ENCODE results near the gene HAPLN3. TPM values are rescaled to one million over a fixed set of nuclear protein-coding genes. Genes with fewer than 3 reads are reported as not detected.

Gene HAPLN3
- total RNA-seq, 4 donors from 2014 or later, result 3.0 to 10.5 (median 6.7) TPM

DNA sequence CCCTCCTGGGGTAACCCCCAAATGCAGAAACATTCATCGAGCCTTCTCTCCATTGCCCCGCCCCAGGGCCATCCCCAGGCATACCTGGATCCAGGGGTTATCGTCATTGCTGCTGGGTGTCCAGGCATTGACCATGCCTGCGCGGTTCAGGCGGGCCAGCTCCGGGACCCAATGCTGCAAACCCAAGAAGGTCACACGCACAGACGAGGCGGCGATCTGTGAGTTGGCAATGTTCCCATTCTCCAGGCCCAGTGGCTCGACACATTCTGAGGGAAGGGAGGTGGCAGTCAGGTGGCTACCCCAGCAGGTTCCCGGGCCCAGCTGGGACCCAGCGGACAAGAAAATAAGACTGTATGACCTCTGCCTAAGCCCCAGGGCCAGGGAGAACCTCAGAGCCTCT, 11.8 kb upstream of the HAPLN3 start:
- Histone ChIP-seq H3K4me1 (peaks cover 0 to 70% (median 40%) of the 10 kb centered on the region in 3 donors), H3K9me3 (no peaks in the 10 kb centered on the region), H3K27me3 (no peaks in the 10 kb centered on the region), H3K27ac (no peak overlapping the region), H3K4me3 (no peak overlapping the region), H3K36me3 (peaks cover 0 to 78% of the 10 kb centered on the region in 2 donors)
- 100% methylated on average over 2 of the region's 14 CpGs; no CpG with 5 or more reads in 1 of the 2 donors for WGBS, 2 donors (ENCODE audit: low coverage in 1 of 2)
- TF ChIP-seq EP300 (IDR thresholded peaks at IDR 0.05) (no peak), POLR2AphosphoS5 (IDR thresholded peaks at IDR 0.05) (no peak), CTCF (IDR thresholded peaks at IDR 0.05) (no peak), POLR2A (IDR thresholded peaks at IDR 0.05) (no peak)
- ATAC-seq, result no peak

DNA sequence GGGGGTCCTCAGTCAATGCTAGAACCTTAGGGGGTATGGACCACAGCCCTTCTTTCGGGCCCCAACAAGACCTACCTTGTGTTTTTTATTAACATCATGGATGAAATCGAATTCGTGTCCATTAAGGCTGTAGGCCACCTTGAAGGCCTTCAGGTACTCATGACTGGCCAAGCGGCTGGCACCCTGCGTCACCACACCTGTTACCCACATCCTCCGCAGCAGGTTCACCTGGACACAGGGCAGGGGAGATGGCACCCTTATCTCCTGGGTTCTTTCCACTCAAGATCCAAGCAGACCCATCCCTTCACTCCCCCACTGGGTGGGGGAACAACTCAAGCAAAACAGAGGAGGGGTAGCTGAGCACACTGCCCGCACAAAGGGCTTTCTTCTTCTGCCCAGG, 11.2 kb upstream of the HAPLN3 start:
- no peak for TF ChIP-seq CTCF (IDR thresholded peaks at IDR 0.05)
- TF ChIP-seq POLR2AphosphoS5 (IDR thresholded peaks at IDR 0.05), result no peak
- no peak for TF ChIP-seq POLR2A (IDR thresholded peaks at IDR 0.05)
- no peak for TF ChIP-seq EP300 (IDR thresholded peaks at IDR 0.05)
- no peak overlapping the region for H3K4me3 ChIP-seq
- no peaks in the 10 kb centered on the region for H3K9me3 ChIP-seq
- ATAC-seq, result no peak
- peaks cover 0 to 84% of the 10 kb centered on the region in 2 donors for H3K36me3 ChIP-seq
- no peak overlapping the region for H3K27ac ChIP-seq
- no peaks in the 10 kb centered on the region for H3K27me3 ChIP-seq
- WGBS, 2 donors (ENCODE audit: low coverage in 1 of 2), result 98% methylated on average over 5 of the region's 7 CpGs; no CpG with 5 or more reads in 1 of the 2 donors
- H3K4me1 ChIP-seq, result peaks cover 0 to 64% (median 36%) of the 10 kb centered on the region in 3 donors

DNA sequence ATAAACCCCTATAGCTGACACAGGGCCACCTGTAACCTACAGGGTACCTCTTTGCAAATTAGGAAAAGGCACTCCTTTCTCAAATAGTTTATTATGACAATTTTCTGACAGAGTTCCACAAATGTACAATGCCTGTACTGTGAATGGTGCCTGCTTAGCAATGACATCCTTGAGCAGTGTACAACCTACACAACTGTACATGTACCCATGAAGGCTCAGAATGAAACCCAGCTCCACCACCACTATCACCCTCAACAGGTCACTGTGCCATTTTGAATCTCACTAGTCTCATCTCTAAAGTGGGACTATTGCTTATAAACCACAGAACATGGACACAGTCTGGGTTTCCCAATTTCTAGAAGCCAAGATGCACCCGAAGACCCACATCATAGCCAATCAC, 10.8 kb upstream of the HAPLN3 start:
- 100% methylated on average over 1 of the region's 1 CpG; no CpG with 5 or more reads in 1 of the 2 donors for WGBS, 2 donors (ENCODE audit: low coverage in 1 of 2)
- Histone ChIP-seq H3K36me3 (peaks cover 0 to 88% of the 10 kb centered on the region in 2 donors), H3K4me1 (peaks cover 0 to 60% (median 32%) of the 10 kb centered on the region in 3 donors), H3K4me3 (no peak overlapping the region), H3K27ac (peak overlapping the region in 1 of 4 donors; percentile 49), H3K27me3 (no peaks in the 10 kb centered on the region), H3K9me3 (no peaks in the 10 kb centered on the region)
- TF ChIP-seq EP300 (IDR thresholded peaks at IDR 0.05) (no peak), POLR2A (IDR thresholded peaks at IDR 0.05) (no peak), POLR2AphosphoS5 (IDR thresholded peaks at IDR 0.05) (no peak), CTCF (IDR thresholded peaks at IDR 0.05) (no peak)
- ATAC-seq, result no peak

DNA sequence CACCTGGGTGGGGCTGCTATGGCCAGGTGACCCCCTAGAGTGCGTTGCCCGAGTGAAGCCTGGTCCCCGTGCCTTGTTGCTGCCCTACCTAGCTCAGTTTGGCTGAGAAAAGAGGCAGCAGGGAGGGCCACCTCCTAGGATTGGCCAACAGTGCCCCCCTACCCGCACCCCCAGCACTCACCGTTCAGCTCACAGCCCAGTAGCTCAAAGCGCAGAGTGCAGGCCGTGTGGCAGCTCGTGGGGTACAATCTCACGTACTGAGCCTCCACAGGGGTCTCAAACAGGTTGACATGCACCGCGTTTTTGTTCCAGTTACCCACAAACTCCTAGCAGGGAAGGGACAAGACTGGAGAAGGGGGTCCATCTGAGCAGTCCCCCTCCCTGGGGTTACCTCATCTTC, 10.2 kb upstream of the HAPLN3 start:
- Histone ChIP-seq H3K36me3 (peaks cover 0 to 91% of the 10 kb centered on the region in 2 donors), H3K27ac (peak overlapping the region in 3 of 4 donors; percentile 44 to 49 (median 48)), H3K27me3 (no peaks in the 10 kb centered on the region), H3K4me1 (peaks cover 0 to 54% (median 29%) of the 10 kb centered on the region in 3 donors), H3K9me3 (no peaks in the 10 kb centered on the region), H3K4me3 (no peak overlapping the region)
- ATAC-seq, result no peak
- TF ChIP-seq POLR2AphosphoS5 (IDR thresholded peaks at IDR 0.05) (no peak), POLR2A (IDR thresholded peaks at IDR 0.05) (no peak), CTCF (IDR thresholded peaks at IDR 0.05) (no peak), EP300 (IDR thresholded peaks at IDR 0.05) (no peak)
- WGBS, 2 donors (ENCODE audit: low coverage in 1 of 2), result no CpG with 5 or more reads among the region's 11 CpGs

- ATAC-seq, result peak; percentile 80
- no peaks in the 10 kb centered on the region for H3K27me3 ChIP-seq
- peaks cover 0 to 46% (median 22%) of the 10 kb centered on the region in 3 donors for H3K4me1 ChIP-seq
- peak overlapping the region in 3 of 4 donors; percentile 44 to 49 (median 48) for H3K27ac ChIP-seq
- peaks cover 0 to 91% of the 10 kb centered on the region in 2 donors for H3K36me3 ChIP-seq
- WGBS, 2 donors (ENCODE audit: low coverage in 1 of 2), result 6 to 16% methylated on average over 7 to 9 of the region's 10 CpGs
- TF ChIP-seq POLR2AphosphoS5 (IDR thresholded peaks at IDR 0.05) (peak; percentile 35), EP300 (IDR thresholded peaks at IDR 0.05) (no peak), POLR2A (IDR thresholded peaks at IDR 0.05) (no peak), CTCF (IDR thresholded peaks at IDR 0.05) (peak in 3 of 4 experiments; percentile 96 to 99 (median 98))
- no peak overlapping the region for H3K4me3 ChIP-seq
- H3K9me3 ChIP-seq, result no peaks in the 10 kb centered on the region
Observed at GRCh38 chr15:88904624-88905327, 9.4 kb upstream of the HAPLN3 start.
